Measurements from ENCODE around the gene PARP12. TPM values are rescaled to one million over a fixed set of nuclear protein-coding genes. Genes with fewer than 3 reads are reported as not detected.

PARP12 gene
- total and polyA plus RNA-seq, 10 of the 15 experiments (the other 5 are each of a cell fraction or from before 2014, with no cell fraction given): 0.98 to 51.8 (median 18.0) TPM

DNA sequence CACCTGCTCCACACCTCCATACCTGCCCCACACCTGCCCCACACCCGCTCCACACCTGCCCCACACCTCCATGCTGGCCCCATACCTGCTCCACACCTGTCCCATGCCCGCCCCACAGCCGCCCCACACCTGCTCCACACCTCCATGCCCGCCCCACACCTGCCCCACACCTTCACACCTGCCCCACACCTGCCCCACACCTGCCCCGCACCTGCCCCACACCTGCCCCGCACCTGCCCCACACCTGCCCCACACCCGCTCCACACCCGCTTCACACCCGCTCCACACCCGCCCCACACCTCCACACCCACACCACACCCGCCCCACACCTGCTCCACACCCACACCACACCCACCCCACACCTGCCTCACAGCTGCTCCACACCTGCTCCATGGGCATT, 53.0 kb downstream of the PARP12 start:
- TF ChIP-seq ESRRA (IDR thresholded peaks at IDR 0.05; ENCODE audit: low read length) (no peak), EP300 (IDR thresholded peaks at IDR 0.05; ENCODE audit: borderline replicate concordance in 1 of 2, control insufficient read depth in 1 of 2, low read depth in 2 of 2, low read length in 2 of 2) (no peak)
- TF ChIP-seq, protein P1, sequence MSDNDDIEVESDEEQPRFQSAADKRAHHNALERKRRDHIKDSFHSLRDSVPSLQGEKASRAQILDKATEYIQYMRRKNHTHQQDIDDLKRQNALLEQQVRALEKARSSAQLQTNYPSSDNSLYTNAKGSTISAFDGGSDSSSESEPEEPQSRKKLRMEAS (IDR thresholded peaks at IDR 0.05; ENCODE audit: low read depth, low read length): no peak
- ChIA-PET RAD21 (ENCODE audit: unreplicated experiment) (no interaction called here), CTCF (interaction anchor here (1.7 kb wide), 1 partner anchor 364 kb away, joined by 6 read pairs; no protein-coding TSS in a partner anchor), SMC1A (ENCODE audit: uncharacterized antibody, unreplicated experiment) (no interaction called here), POLR2A (no interaction called here)
- no peaks in the 10 kb centered on the region for H3K4me1 ChIP-seq (ENCODE audit: control insufficient read depth, insufficient read depth, low read length)
- no peak overlapping the region for H3K4me3 ChIP-seq
- no peak overlapping the region for H3K9ac ChIP-seq (ENCODE audit: control insufficient read depth, insufficient read depth, low read length)
- H4K20me1 ChIP-seq (ENCODE audit: control insufficient read depth, insufficient read depth): no peaks in the 10 kb centered on the region
- in situ Hi-C loops (cut with MboI): no loop called here
- no peaks in the 10 kb centered on the region for H3K79me2 ChIP-seq (ENCODE audit: control insufficient read depth, insufficient read depth, low read length)
- H2AFZ ChIP-seq (ENCODE audit: control insufficient read depth, low read depth, low read length): no peak overlapping the region
- no peaks in the 10 kb centered on the region for H3K36me3 ChIP-seq (ENCODE audit: control insufficient read depth in 2 of 2, insufficient read depth in 2 of 2, low read length in 1 of 2)
- intact Hi-C loops (cut with micrococcal nuclease; ENCODE audit: unreplicated experiment): no loop called here
- no peaks in the 10 kb centered on the region; a peak in 2 of 4 replicates for H3K27me3 ChIP-seq (replicated peaks in 1 of 2; ENCODE audit: control insufficient read depth in 2 of 2, insufficient read depth in 2 of 2, low read length in 1 of 2)
- H3K27ac ChIP-seq (ENCODE audit: control insufficient read depth, insufficient read depth): no peak overlapping the region
- no TSS peak for BruUV-seq (replicated peaks)
- WGBS (ENCODE audit: insufficient coverage, insufficient replicate concordance, low lambda C conversion rate, missing lambda C conversion rate): no CpG with 5 or more reads among the region's 11 CpGs
- FAIRE-seq: no peak
- no peaks in the 10 kb centered on the region for H3K9me3 ChIP-seq (replicated peaks; ENCODE audit: control insufficient read depth, insufficient read depth, low read length)
- no peak for ATAC-seq
- no peak overlapping the region for H3K4me2 ChIP-seq (ENCODE audit: control insufficient read depth, insufficient read depth)
- DNase-seq (ENCODE audit: low read depth, low spot score): no peak

DNA sequence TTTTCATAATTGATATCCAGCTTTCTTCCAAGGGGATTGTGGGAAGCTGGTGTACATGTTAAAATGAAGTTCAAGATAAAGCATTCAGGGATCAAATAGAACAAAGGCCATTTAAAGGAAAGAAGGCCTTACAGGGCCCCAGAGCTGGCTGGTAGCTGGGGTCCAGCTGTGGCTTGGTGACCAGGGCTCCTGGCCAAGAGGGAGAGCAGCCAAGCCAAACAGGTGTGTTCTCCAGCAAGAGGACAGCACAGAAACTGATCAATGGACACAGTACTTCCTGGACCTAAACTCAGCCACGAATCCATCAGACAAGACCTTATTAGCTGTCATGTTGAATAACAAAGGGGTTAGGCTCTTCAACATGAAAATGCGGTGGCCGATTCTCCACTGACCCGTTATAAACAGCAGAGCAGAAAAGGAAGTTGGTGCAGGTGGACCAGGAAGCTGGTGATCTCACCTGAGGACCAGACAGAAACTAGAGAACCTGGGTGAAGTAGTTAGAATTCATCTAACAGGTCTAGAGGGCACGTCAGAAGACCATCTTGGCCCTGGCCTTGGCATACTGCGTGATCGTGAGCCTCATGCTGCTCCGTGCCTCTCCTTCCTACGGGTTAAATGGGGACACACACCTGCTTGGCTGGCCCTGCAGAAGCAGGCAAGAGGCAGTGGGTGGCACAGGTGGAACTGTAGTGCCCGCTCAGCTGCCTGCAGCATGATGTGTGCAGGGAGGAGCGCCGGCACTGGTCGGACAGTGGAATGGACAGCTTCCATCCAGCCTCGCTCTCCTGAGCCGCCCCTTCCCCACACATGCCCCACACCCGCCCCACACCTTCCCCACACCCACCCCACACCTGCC, 53.8 kb downstream of the PARP12 start:
- in situ Hi-C loops (cut with MboI): no loop called here
- DNase-seq (ENCODE audit: low read depth, low spot score): no peak
- SMC1A ChIA-PET (ENCODE audit: uncharacterized antibody, unreplicated experiment): interaction anchor here (1.4 kb wide), 1 partner anchor 363 kb away, joined by 4 read pairs; no protein-coding TSS in a partner anchor

More for the DNA sequence above, 53.8 kb downstream of the PARP12 start:
- Histone ChIP-seq H3K36me3 (ENCODE audit: control insufficient read depth in 2 of 2, insufficient read depth in 2 of 2, low read length in 1 of 2) (no peaks in the 10 kb centered on the region), H3K9me3 (replicated peaks; ENCODE audit: control insufficient read depth, insufficient read depth, low read length) (no peaks in the 10 kb centered on the region), H3K4me1 (ENCODE audit: control insufficient read depth, insufficient read depth, low read length) (no peaks in the 10 kb centered on the region), H3K4me3 (no peak overlapping the region), H3K79me2 (ENCODE audit: control insufficient read depth, insufficient read depth, low read length) (no peaks in the 10 kb centered on the region), H3K27ac (ENCODE audit: control insufficient read depth, insufficient read depth) (no peak overlapping the region), H3K27me3 (replicated peaks in 1 of 2; ENCODE audit: control insufficient read depth in 2 of 2, insufficient read depth in 2 of 2, low read length in 1 of 2) (no peaks in the 10 kb centered on the region; a peak in 2 of 4 replicates), H3K4me2 (ENCODE audit: control insufficient read depth, insufficient read depth) (no peak overlapping the region), H4K20me1 (ENCODE audit: control insufficient read depth, insufficient read depth) (no peaks in the 10 kb centered on the region), H2AFZ (ENCODE audit: control insufficient read depth, low read depth, low read length) (no peak overlapping the region), H3K9ac (ENCODE audit: control insufficient read depth, insufficient read depth, low read length) (no peak overlapping the region)
- TF ChIP-seq, protein P2, sequence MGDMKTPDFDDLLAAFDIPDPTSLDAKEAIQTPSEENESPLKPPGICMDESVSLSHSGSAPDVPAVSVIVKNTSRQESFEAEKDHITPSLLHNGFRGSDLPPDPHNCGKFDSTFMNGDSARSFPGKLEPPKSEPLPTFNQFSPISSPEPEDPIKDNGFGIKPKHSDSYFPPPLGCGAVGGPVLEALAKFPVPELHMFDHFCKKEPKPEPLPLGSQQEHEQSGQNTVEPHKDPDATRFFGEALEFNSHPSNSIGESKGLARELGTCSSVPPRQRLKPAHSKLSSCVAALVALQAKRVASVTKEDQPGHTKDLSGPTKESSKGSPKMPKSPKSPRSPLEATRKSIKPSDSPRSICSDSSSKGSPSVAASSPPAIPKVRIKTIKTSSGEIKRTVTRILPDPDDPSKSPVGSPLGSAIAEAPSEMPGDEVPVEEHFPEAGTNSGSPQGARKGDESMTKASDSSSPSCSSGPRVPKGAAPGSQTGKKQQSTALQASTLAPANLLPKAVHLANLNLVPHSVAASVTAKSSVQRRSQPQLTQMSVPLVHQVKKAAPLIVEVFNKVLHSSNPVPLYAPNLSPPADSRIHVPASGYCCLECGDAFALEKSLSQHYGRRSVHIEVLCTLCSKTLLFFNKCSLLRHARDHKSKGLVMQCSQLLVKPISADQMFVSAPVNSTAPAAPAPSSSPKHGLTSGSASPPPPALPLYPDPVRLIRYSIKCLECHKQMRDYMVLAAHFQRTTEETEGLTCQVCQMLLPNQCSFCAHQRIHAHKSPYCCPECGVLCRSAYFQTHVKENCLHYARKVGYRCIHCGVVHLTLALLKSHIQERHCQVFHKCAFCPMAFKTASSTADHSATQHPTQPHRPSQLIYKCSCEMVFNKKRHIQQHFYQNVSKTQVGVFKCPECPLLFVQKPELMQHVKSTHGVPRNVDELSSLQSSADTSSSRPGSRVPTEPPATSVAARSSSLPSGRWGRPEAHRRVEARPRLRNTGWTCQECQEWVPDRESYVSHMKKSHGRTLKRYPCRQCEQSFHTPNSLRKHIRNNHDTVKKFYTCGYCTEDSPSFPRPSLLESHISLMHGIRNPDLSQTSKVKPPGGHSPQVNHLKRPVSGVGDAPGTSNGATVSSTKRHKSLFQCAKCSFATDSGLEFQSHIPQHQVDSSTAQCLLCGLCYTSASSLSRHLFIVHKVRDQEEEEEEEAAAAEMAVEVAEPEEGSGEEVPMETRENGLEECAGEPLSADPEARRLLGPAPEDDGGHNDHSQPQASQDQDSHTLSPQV (IDR thresholded peaks at IDR 0.05): no peak
- RAD21 ChIA-PET (ENCODE audit: unreplicated experiment): no interaction called here
- intact Hi-C loops (cut with micrococcal nuclease; ENCODE audit: unreplicated experiment): no loop called here
- BruUV-seq (replicated peaks): no TSS peak
- FAIRE-seq: no peak
- CTCF ChIA-PET: interaction anchor here (0.6 kb wide), 1 partner anchor 351 kb away, joined by 3 read pairs; no protein-coding TSS in a partner anchor
- WGBS (ENCODE audit: insufficient coverage, insufficient replicate concordance, low lambda C conversion rate, missing lambda C conversion rate): 83% methylated on average over 11 of the region's 16 CpGs
- POLR2A ChIA-PET: no interaction called here
- ATAC-seq: no peak
